GM12873 (cell line): Measurements from ENCODE around the gene CHAC1.

Source experiments
- CTCF ChIP-seq: IDR thresholded peaks from 2 replicates; pipeline ENCODE4 v1.5.1; 2012; ENCODE audit warnings: low read depth, mild to moderate bottlenecking, moderate library complexity, low read length, control low read depth; ENCODE audit not compliant: insufficient read depth; ENCODE audit errors: missing control alignments

Gene CHAC1

GRCh38 chr15:40911141-40911540 is 42.1 kb upstream of the CHAC1 start:
- TF ChIP-seq CTCF, result no peak

- no peak for TF ChIP-seq CTCF
Observed at GRCh38 chr15:40911693-40912092, 41.6 kb upstream of the CHAC1 start.

- TF ChIP-seq CTCF, result no peak
Observed at GRCh38 chr15:40912478-40912877, 40.8 kb upstream of the CHAC1 start.

GRCh38 chr15:40914013-40914412 is 39.3 kb upstream of the CHAC1 start:
- no peak for TF ChIP-seq CTCF

GRCh38 chr15:40914486-40914885 is 38.8 kb upstream of the CHAC1 start:
- TF ChIP-seq CTCF, result peak; percentile 19

GRCh38 chr15:40915116-40915661 is 38.1 kb upstream of the CHAC1 start:
- no peak for TF ChIP-seq CTCF

- no peak for TF ChIP-seq CTCF
Observed at GRCh38 chr15:40915679-40916078, 37.6 kb upstream of the CHAC1 start.
